ENCODE results near the gene HDLBP.

DNA sequence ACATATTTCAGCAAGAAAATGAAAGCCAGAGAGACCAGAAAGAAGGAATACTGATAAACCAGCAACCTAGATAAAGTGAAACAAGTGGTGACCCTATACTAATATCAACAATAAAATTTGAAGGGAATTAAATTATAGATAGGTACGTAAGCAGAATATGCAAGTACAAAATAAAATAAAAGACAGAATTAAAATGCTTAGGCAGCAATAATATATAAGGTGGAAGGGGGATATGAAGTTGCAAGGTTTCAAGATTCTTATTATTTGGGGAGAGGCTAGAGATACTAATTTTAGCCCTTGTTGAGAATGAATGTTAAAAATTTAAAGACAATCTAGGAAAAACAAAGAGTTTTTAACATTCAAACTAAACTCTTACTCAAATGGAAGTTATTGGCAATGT is 39.6 kb downstream of the HDLBP start:
- TF ChIP-seq POLR2AphosphoS5 (IDR thresholded peaks at IDR 0.05; ENCODE audit: low read depth, low read length) (no peak), TAF1 (IDR thresholded peaks at IDR 0.05; ENCODE audit: borderline replicate concordance, insufficient read depth, low read length) (no peak), SIN3A (IDR thresholded peaks at IDR 0.05; ENCODE audit: borderline replicate concordance, insufficient read depth, low read length) (no peak)
- TF ChIP-seq, protein P1, sequence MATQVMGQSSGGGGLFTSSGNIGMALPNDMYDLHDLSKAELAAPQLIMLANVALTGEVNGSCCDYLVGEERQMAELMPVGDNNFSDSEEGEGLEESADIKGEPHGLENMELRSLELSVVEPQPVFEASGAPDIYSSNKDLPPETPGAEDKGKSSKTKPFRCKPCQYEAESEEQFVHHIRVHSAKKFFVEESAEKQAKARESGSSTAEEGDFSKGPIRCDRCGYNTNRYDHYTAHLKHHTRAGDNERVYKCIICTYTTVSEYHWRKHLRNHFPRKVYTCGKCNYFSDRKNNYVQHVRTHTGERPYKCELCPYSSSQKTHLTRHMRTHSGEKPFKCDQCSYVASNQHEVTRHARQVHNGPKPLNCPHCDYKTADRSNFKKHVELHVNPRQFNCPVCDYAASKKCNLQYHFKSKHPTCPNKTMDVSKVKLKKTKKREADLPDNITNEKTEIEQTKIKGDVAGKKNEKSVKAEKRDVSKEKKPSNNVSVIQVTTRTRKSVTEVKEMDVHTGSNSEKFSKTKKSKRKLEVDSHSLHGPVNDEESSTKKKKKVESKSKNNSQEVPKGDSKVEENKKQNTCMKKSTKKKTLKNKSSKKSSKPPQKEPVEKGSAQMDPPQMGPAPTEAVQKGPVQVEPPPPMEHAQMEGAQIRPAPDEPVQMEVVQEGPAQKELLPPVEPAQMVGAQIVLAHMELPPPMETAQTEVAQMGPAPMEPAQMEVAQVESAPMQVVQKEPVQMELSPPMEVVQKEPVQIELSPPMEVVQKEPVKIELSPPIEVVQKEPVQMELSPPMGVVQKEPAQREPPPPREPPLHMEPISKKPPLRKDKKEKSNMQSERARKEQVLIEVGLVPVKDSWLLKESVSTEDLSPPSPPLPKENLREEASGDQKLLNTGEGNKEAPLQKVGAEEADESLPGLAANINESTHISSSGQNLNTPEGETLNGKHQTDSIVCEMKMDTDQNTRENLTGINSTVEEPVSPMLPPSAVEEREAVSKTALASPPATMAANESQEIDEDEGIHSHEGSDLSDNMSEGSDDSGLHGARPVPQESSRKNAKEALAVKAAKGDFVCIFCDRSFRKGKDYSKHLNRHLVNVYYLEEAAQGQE (IDR thresholded peaks at IDR 0.05; ENCODE audit: insufficient read depth in 1 of 2, low read depth in 2 of 2, low read length in 2 of 2), result no peak

Data from PFSK-1 (cell line).